IPS DF 6.9 (cell line): ENCODE measurements around the gene CPT1B.
"Not testable (repeated sequence)": the region's sequence is repeated elsewhere in the genome, so short reads cannot be mapped to it uniquely, and the experiment has no call there.

Experiments
- DNase-seq: peaks from one replicate; pipeline ENCODE4 v3.0.0-alpha.2; 2013; ENCODE audit warnings: low read depth, low spot score
- H3K27ac ChIP-seq: one replicate; pipeline ENCODE4 v1.5.1; 2013; ENCODE audit warnings: low read length, control low read depth
- H3K27me3 ChIP-seq: 2 replicates; pipeline ENCODE4 v1.6.1; 2013; ENCODE audit warnings: mild to moderate bottlenecking, low read length; ENCODE audit not compliant: control insufficient read depth, insufficient read depth
- H3K36me3 ChIP-seq: 2 replicates; pipeline ENCODE4 v1.6.1; 2013; ENCODE audit warnings: low read length; ENCODE audit not compliant: control insufficient read depth, insufficient read depth
- H3K4me1 ChIP-seq: 2 replicates; pipeline ENCODE4 v1.6.1; 2013; ENCODE audit warnings: low read length; ENCODE audit not compliant: control insufficient read depth, insufficient read depth
- H3K4me3 ChIP-seq: 2 replicates; pipeline ENCODE4 v1.5.1; 2013; ENCODE audit warnings: mild to moderate bottlenecking, low read length
- H3K9me3 ChIP-seq: 2 replicates; pipeline ENCODE4 v1.6.1; 2013; ENCODE audit warnings: low read length, inconsistent platforms; ENCODE audit not compliant: control insufficient read depth, insufficient read depth
- WGBS: extraction: QIAGEN DNeasy Blood & Tissue Kit; methylation state at CpG from one replicate; pipeline ENCODE4 v1.1.7; 2013; ENCODE audit warnings: mixed read lengths, missing lambda C conversion rate; ENCODE audit not compliant: insufficient read length, insufficient coverage; 5-methylcytosine and 5-hydroxymethylcytosine counted together

Gene CPT1B

DNA sequence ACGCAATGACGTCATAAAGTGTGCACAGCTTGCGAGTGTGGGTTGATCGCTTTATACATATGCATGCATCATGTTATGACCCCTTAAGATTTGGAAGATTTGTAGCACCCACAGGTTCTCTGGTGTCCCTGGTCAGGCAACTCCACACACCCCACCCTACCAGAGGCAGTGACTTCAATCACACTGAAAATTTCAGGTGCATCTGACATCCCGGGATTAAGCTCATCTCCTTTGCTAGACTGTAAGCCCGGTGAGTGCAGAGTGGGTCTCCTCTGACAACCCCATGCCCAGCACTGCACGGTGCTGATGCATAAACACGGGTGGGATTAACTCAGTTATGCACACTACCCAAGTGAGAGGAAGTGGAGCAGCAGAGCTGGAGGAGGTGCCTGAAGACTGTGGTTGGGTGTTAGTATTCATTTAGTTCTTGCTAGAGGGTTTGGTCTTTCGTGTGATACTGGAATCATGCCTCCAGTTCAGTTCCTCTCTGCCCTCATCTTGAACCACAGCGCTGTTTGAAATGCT, 43.2 kb upstream of the CPT1B start:
- Histone ChIP-seq H3K27me3 (no peaks in the 10 kb centered on the region), H3K36me3 (no peaks in the 10 kb centered on the region), H3K4me3 (no peak overlapping the region), H3K4me1 (peaks cover 2% of the 10 kb centered on the region; the same call in 1 of the 2 replicates), H3K9me3 (no peaks in the 10 kb centered on the region), H3K27ac (no peak overlapping the region)
- no CpG with 5 or more reads among the region's 10 CpGs for WGBS
- no peak for DNase-seq

- no CpG with 5 or more reads among the region's 25 CpGs for WGBS
These were observed 42.5 kb upstream of the CPT1B start for GRCh38 chr22:50620593-50621355.

GRCh38 chr22:50614296-50614695, 36.1 kb upstream of the CPT1B start:
- WGBS = no CpG with 5 or more reads among the region's 3 CpGs
- not testable (repeated sequence) for H3K27ac ChIP-seq, H3K4me3 ChIP-seq

More at GRCh38 chr22:50620593-50621355, 42.5 kb upstream of the CPT1B start:
- H3K4me1 ChIP-seq = peaks cover 2% of the 10 kb centered on the region; the same call in 1 of the 2 replicates
- no peak overlapping the region; the same call in 1 of the 2 replicates for H3K4me3 ChIP-seq
- no peaks in the 10 kb centered on the region for H3K9me3 ChIP-seq
- no peak overlapping the region for H3K27ac ChIP-seq
- no peaks in the 10 kb centered on the region for H3K27me3 ChIP-seq
- no peak for DNase-seq
- H3K36me3 ChIP-seq = no peaks in the 10 kb centered on the region

GRCh38 chr22:50613291-50613981, 35.2 kb upstream of the CPT1B start:
- no peak for DNase-seq
- Histone ChIP-seq H3K36me3 (no peaks in the 10 kb centered on the region), H3K27me3 (no peaks in the 10 kb centered on the region), H3K27ac (no peak overlapping the region), H3K4me3 (no peak overlapping the region), H3K9me3 (no peaks in the 10 kb centered on the region), H3K4me1 (0 out of 2 replicates have a peak, but pooled peaks cover 3% of the 10 kb centered on the region)
- WGBS = no CpG with 5 or more reads among the region's 22 CpGs

More at GRCh38 chr22:50614296-50614695, 36.1 kb upstream of the CPT1B start:
- not testable (repeated sequence) for H3K4me1 ChIP-seq, H3K9me3 ChIP-seq, DNase-seq, H3K36me3 ChIP-seq, H3K27me3 ChIP-seq

GRCh38 chr22:50612528-50613221, 34.4 kb upstream of the CPT1B start:
- no peak for DNase-seq

GRCh38 chr22:50612168-50612527, 33.9 kb upstream of the CPT1B start:
- H3K27ac ChIP-seq = no peak overlapping the region
- 0 out of 2 replicates have a peak, but pooled peaks cover 3% of the 10 kb centered on the region for H3K4me1 ChIP-seq
- WGBS = no CpG with 5 or more reads among the region's 6 CpGs
- no peaks in the 10 kb centered on the region for H3K9me3 ChIP-seq
- no peak overlapping the region for H3K4me3 ChIP-seq
- H3K36me3 ChIP-seq = no peaks in the 10 kb centered on the region
- no peak for DNase-seq
- H3K27me3 ChIP-seq = no peaks in the 10 kb centered on the region

More at GRCh38 chr22:50612528-50613221, 34.4 kb upstream of the CPT1B start:
- no CpG with 5 or more reads among the region's 31 CpGs for WGBS
- Histone ChIP-seq H3K27ac (no peak overlapping the region), H3K9me3 (no peaks in the 10 kb centered on the region), H3K27me3 (no peaks in the 10 kb centered on the region), H3K36me3 (no peaks in the 10 kb centered on the region), H3K4me3 (no peak overlapping the region), H3K4me1 (0 out of 2 replicates have a peak, but pooled peaks cover 3% of the 10 kb centered on the region)

DNA sequence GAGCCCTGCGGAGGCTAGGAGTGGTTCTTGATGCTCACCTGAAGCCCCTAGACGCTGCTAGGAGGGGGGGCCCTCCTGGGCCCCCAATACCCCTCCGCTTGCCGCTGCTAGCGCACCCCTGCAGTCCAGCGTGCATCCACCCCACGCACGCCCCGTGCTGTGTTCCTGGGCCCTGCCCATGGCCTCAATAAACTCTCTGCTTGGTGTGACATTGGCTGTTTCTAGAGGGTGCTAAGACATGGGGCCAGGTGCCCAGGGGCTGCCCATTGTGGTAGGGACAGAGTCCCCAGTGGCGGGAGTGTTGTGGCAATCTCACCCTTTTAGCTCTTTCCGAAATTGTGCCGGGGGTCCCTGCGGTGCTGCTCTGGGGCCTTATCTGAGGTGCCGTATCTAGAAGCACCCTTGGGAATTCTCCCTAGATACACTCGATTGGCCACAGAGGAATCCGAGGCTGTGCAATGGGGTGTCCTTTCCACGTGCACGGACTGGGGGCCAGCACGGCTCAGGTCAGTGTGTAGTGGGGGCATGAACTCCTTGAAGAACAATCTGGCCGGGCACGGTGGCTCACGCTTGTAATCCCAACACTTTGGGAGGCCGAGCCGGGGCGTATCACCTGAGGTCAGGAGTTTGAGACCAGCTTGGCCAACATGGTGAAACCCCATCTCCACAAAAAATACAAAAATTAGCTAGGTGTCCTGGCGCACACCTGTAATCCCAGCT, 33.3 kb upstream of the CPT1B start:
- Histone ChIP-seq H3K4me1 (0 out of 2 replicates have a peak, but pooled peaks cover 3% of the 10 kb centered on the region), H3K36me3 (no peaks in the 10 kb centered on the region), H3K27ac (no peak overlapping the region), H3K27me3 (no peaks in the 10 kb centered on the region), H3K4me3 (no peak overlapping the region), H3K9me3 (no peaks in the 10 kb centered on the region)
- DNase-seq = no peak
- no CpG with 5 or more reads among the region's 26 CpGs for whole genome bisulfite sequencing

DNA sequence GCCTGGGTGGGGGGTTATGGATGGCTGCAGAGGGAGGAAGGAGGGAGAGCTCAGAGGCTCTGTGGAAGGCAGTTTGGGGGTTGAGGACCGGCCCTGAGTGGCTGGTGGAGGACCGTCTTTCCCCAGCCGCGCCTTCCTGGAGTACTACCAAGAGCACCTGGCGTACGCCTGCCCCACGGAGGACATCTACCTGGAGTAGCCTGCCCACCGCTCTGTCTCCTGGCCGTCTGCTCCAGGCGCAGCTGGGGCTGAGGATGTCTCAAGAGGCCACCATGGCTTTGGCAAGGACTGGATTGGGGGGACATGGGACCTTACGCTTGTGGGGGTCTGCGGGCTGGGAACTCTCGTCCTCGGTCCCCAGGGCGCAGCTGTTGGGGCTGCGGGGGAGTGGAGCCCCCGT, 32.4 kb upstream of the CPT1B start:
- Histone ChIP-seq H3K27me3 (no peaks in the 10 kb centered on the region), H3K4me1 (0 out of 2 replicates have a peak, but pooled peaks cover 3% of the 10 kb centered on the region), H3K4me3 (no peak overlapping the region), H3K9me3 (no peaks in the 10 kb centered on the region), H3K36me3 (no peaks in the 10 kb centered on the region), H3K27ac (no peak overlapping the region)
- no CpG with 5 or more reads among the region's 17 CpGs for WGBS
- no peak for DNase-seq

GRCh38 chr22:50610041-50610451, 31.8 kb upstream of the CPT1B start:
- DNase-seq = no peak
- Histone ChIP-seq H3K4me3 (no peak overlapping the region), H3K27me3 (no peaks in the 10 kb centered on the region), H3K9me3 (no peaks in the 10 kb centered on the region), H3K27ac (no peak overlapping the region), H3K36me3 (no peaks in the 10 kb centered on the region), H3K4me1 (0 out of 2 replicates have a peak, but pooled peaks cover 3% of the 10 kb centered on the region)
- WGBS = no CpG with 5 or more reads among the region's 11 CpGs
